HG03196 (cell line): ENCODE measurements around the gene SEC31A.

Source experiments
- ATAC-seq: cut with Tn5 transposase; IDR thresholded peaks from one replicate; pipeline ENCODE4 v1.9.1; 2021; ENCODE audit not compliant: unreplicated experiment

The SEC31A gene

GRCh38 chr4:82797040-82797404, 93.9 kb downstream of the SEC31A start:
- no peak for ATAC-seq

GRCh38 chr4:82792912-82793649, 97.9 kb downstream of the SEC31A start:
- no peak for ATAC-seq

- ATAC-seq = no peak
These were observed 99.8 kb downstream of the SEC31A start for GRCh38 chr4:82791179-82791578.

- no peak for ATAC-seq
These were observed 100.8 kb downstream of the SEC31A start for GRCh38 chr4:82790060-82790660.

- ATAC-seq = no peak
These were observed 101.8 kb downstream of the SEC31A start for GRCh38 chr4:82789025-82789776.

GRCh38 chr4:82787342-82787741, 103.6 kb downstream of the SEC31A start:
- no peak for ATAC-seq

- ATAC-seq = no peak
These were observed 104.1 kb downstream of the SEC31A start for GRCh38 chr4:82786828-82787227.

- no peak for ATAC-seq
These were observed 105.1 kb downstream of the SEC31A start for GRCh38 chr4:82785611-82786400.

- no peak for ATAC-seq
These were observed 106.0 kb downstream of the SEC31A start for GRCh38 chr4:82784681-82785610.

- no peak for ATAC-seq
These were observed 108.2 kb downstream of the SEC31A start for GRCh38 chr4:82782626-82783345.

GRCh38 chr4:82780752-82781231, 110.2 kb downstream of the SEC31A start:
- ATAC-seq = peak; percentile 73

GRCh38 chr4:82780170-82780751, 110.7 kb downstream of the SEC31A start:
- no peak for ATAC-seq

- ATAC-seq = no peak
These were observed 111.9 kb downstream of the SEC31A start for GRCh38 chr4:82779032-82779431.

GRCh38 chr4:82777857-82778525, 113.0 kb downstream of the SEC31A start:
- ATAC-seq = no peak

GRCh38 chr4:82776925-82777542, 113.9 kb downstream of the SEC31A start:
- no peak for ATAC-seq

- ATAC-seq = no peak
These were observed 115.7 kb downstream of the SEC31A start for GRCh38 chr4:82775243-82775642.

- ATAC-seq = no peak
These were observed 116.2 kb downstream of the SEC31A start for GRCh38 chr4:82774711-82775171.

- no peak for ATAC-seq
These were observed 117.9 kb downstream of the SEC31A start for GRCh38 chr4:82773057-82773456.
